Uterus (tissue), 4 donors: Measurements from ENCODE around the gene SLC9A8. TPM values are rescaled to one million over a fixed set of nuclear protein-coding genes. Genes with fewer than 3 reads are reported as not detected.

Experiments used
- DNase-seq, 2 donors: peaks; one replicate each; pipeline ENCODE4 v3.0.0-alpha.2; 2019 to 2020
- H3K27ac ChIP-seq, 2 donors: fragments of 200-600 bp; sonication (generic); 1 replicate in 1 of 2; 2 replicates in 1 of 2; pipeline ENCODE4 v1.5.1; 2016 to 2018
- H3K27me3 ChIP-seq, 2 donors: fragments of 200-600 bp; sonication (generic); one replicate each; pipeline ENCODE4 v1.5.1; 2018 to 2019; ENCODE audit warnings: control low read depth in 1 of 2
- H3K36me3 ChIP-seq, 2 donors: fragments of 200-600 bp; sonication (generic); one replicate each; pipeline ENCODE4 v1.5.1; 2019; ENCODE audit warnings: control low read depth in 1 of 2
- H3K4me1 ChIP-seq, 2 donors: fragments of 200-600 bp; sonication (generic); one replicate each; pipeline ENCODE4 v1.5.1; 2018 to 2019; ENCODE audit warnings: control low read depth in 1 of 2
- H3K4me3 ChIP-seq, 2 donors: fragments of 200-600 bp; sonication (generic); 1 replicate in 1 of 2; 2 replicates in 1 of 2; pipeline ENCODE4 v1.5.1; 2018 to 2019; ENCODE audit warnings: mild to moderate bottlenecking in 1 of 2
- H3K9me3 ChIP-seq, 2 donors: fragments of 200-600 bp; sonication (generic); one replicate each; pipeline ENCODE4 v1.5.1; 2019; ENCODE audit warnings: control low read depth in 1 of 2
- POLR2A ChIP-seq, 2 donors: fragments of 450-650 bp; IDR thresholded peaks; one replicate each; pipeline ENCODE4 v1.6.1; 2016; ENCODE audit warnings: antibody characterized with exemption in 2 of 2, mild to moderate bottlenecking in 1 of 2, moderate library complexity in 1 of 2
- intact Hi-C: fragments of 100-400 bp; cut with DNase I; formaldehyde crosslinking; loops from one replicate; pipeline ENCODE4 v1.15.1; 2023; ENCODE audit warnings: low total_unique reads
- total RNA-seq, 4 donors: library from RNA; depleted of rRNA in 3 of 4; stranded (reverse); fragments of >200 nt in 3 of 4; gene quantifications; one replicate each; pipeline versions ENCODE4 v1.1.0 to v1.2.4, GENCODE V29; 2014 to 2023
- TF ChIP-seq, protein P1 (sequence below), 4 experiments: fragments of 200-600 bp in 2 of 4; fragments of 450-650 bp in 2 of 4; sonication (generic) in 2 of 4; IDR thresholded peaks; one replicate each; pipeline ENCODE4 v1.5.1; 2016 to 2019; ENCODE audit warnings: antibody characterized with exemption in 4 of 4, mild to moderate bottlenecking in 2 of 4, moderate library complexity in 1 of 4
- donor health status: DM: yes; HTN: yes; CAD: no.

SLC9A8 gene
- total RNA-seq: 10 to 100 TPM in 1 of 4 donors, 1 to 10 TPM in 3; 1.3 to 12.8 (median 4.3) TPM

- DNase-seq: peak; percentile 88 to 92
- Histone ChIP-seq H3K27me3 (no peaks in the 10 kb centered on the region), H3K36me3 (no peaks in the 10 kb centered on the region), H3K4me3 (peak within 1 kb of the TSS; percentile 72 to 75), H3K9me3 (no peaks in the 10 kb centered on the region), H3K4me1 (no peaks in the 10 kb centered on the region), H3K27ac (peak within 1 kb of the TSS; percentile 90)
- intact Hi-C loops: no loop called here
- peak; percentile 44 to 67 for TF ChIP-seq POLR2A (IDR thresholded peaks at IDR 0.05)
- TF ChIP-seq, protein P1, sequence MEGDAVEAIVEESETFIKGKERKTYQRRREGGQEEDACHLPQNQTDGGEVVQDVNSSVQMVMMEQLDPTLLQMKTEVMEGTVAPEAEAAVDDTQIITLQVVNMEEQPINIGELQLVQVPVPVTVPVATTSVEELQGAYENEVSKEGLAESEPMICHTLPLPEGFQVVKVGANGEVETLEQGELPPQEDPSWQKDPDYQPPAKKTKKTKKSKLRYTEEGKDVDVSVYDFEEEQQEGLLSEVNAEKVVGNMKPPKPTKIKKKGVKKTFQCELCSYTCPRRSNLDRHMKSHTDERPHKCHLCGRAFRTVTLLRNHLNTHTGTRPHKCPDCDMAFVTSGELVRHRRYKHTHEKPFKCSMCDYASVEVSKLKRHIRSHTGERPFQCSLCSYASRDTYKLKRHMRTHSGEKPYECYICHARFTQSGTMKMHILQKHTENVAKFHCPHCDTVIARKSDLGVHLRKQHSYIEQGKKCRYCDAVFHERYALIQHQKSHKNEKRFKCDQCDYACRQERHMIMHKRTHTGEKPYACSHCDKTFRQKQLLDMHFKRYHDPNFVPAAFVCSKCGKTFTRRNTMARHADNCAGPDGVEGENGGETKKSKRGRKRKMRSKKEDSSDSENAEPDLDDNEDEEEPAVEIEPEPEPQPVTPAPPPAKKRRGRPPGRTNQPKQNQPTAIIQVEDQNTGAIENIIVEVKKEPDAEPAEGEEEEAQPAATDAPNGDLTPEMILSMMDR (IDR thresholded peaks at IDR 0.05): peak; percentile 16 to 80 (median 55)
Measured at GRCh38 chr20:49812507-49813304, at the start of gene SLC9A8. SLC9A8 (plus strand) TSS chr20:49812828; CDS start chr20:49812923, 95 bp downstream.

DNA sequence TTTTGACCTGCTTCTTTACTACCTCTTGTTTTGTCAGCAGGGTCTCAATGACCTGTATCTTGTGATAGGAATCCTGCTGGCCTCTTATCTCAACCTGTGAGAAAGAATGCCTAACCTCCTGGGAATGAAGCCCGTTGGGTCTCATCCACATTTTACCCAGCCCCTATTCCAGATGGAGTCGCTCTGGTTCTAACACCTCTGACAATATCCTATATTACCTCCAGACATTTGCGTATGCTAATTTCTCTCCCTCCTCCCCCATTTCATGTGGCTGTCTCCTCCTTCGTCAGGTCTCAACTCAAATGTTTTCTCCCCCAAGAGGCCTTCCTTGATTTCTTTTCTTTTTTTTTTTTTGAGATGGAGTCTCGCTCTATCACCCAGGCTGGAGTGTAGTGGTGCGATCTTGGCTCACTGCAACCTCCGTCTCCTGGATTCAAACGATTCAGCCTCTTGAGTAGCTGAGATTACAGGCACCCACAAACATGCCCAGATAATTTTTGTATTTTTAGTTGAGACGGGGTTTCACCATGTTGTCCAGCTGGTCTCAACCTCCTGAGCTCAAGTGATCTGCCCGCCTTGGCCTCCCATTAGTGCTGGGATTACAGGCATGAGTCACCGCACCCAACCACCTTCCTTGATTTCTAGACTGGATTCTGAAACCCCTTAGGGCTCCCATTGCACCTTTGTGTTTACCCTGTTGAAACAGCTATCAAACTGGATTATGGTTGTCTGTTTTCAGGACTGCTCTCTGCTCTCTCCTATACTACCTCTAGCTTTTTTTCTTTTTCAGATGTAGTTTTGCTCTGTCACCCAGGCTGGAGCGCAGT is 49.5 kb upstream of the SLC9A8 start:
- no peaks in the 10 kb centered on the region for H3K36me3 ChIP-seq
- intact Hi-C loops: no loop called here
- TF ChIP-seq POLR2A (IDR thresholded peaks at IDR 0.05): no peak
- TF ChIP-seq, protein P1 (IDR thresholded peaks at IDR 0.05): no peak
- DNase-seq: no peak
- H3K27ac ChIP-seq: no peak overlapping the region
- no peak overlapping the region for H3K4me3 ChIP-seq
- H3K9me3 ChIP-seq: no peaks in the 10 kb centered on the region
- H3K4me1 ChIP-seq: peaks cover 0 to 6% of the 10 kb centered on the region in 2 donors
- no peaks in the 10 kb centered on the region for H3K27me3 ChIP-seq

- Histone ChIP-seq H3K27ac (peak overlapping the region; percentile 13 to 28), H3K4me1 (peaks cover 0 to 6% of the 10 kb centered on the region in 2 donors), H3K27me3 (no peaks in the 10 kb centered on the region), H3K9me3 (no peaks in the 10 kb centered on the region), H3K36me3 (no peaks in the 10 kb centered on the region), H3K4me3 (no peak overlapping the region)
- intact Hi-C loops: no loop called here
- DNase-seq: no peak
- no peak for TF ChIP-seq POLR2A (IDR thresholded peaks at IDR 0.05)
- TF ChIP-seq, protein P1 (IDR thresholded peaks at IDR 0.05): no peak
Measured at GRCh38 chr20:49765413-49765736, 47.3 kb upstream of the SLC9A8 start.

DNA sequence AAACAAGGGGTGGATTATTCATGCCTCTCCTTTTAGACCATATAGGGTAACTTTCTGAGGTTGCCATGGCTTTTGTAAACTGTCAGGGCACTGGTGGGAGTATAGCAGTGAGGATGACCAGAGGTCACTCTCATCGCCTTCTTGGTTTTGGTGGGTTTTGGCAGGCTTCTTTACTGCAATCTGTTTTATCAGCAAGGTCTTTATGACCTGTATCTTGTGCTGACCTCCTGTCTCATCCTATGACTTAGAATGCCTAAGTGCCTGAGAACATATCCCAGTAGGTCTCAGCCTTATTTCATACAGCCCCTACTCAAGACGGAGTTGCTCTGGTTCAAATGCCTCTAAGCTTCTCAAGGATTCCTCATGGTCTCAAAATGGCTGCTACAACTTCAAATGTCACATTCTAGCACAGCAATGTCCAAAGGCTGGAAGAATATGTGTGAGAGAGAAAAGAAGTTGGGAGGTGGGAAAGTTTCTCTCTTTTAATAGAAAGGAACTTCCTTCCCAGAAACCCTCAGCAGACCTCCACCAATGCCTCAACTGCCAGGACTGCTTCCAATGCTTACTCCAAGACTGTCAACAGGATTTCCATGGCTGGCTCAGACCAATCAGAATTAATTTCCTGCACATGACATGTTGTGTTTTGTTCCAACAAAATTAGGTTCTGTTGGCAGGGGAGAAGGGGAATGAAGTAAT is 46.6 kb upstream of the SLC9A8 start:
- Histone ChIP-seq H3K4me3 (no peak overlapping the region), H3K4me1 (peaks cover 0 to 6% of the 10 kb centered on the region in 2 donors), H3K27me3 (no peaks in the 10 kb centered on the region), H3K27ac (peak overlapping the region; percentile 13 to 28), H3K36me3 (no peaks in the 10 kb centered on the region), H3K9me3 (no peaks in the 10 kb centered on the region)
- no peak for DNase-seq
- TF ChIP-seq, protein P1 (IDR thresholded peaks at IDR 0.05): no peak
- no peak for TF ChIP-seq POLR2A (IDR thresholded peaks at IDR 0.05)
- intact Hi-C loops: no loop called here
